ENCODE data around the gene ADAMTS18.

The ADAMTS18 gene

GRCh38 chr16:77399066-77399465 lies 35.8 kb downstream of the ADAMTS18 start:
- no peak for DNase-seq

GRCh38 chr16:77398495-77398894 lies 36.3 kb downstream of the ADAMTS18 start:
- no peak for DNase-seq

GRCh38 chr16:77396461-77396860 lies 38.4 kb downstream of the ADAMTS18 start:
- no peak for DNase-seq

- DNase-seq, result no peak
Observed at GRCh38 chr16:77394699-77395098, 40.1 kb downstream of the ADAMTS18 start.

- DNase-seq, result no peak
Observed at GRCh38 chr16:77393955-77394354, 40.9 kb downstream of the ADAMTS18 start.

- no peak for DNase-seq
Observed at GRCh38 chr16:77387815-77388209, 47.0 kb downstream of the ADAMTS18 start.

GRCh38 chr16:77386831-77387814 lies 47.7 kb downstream of the ADAMTS18 start:
- DNase-seq, result no peak

GRCh38 chr16:77385481-77385880 lies 49.4 kb downstream of the ADAMTS18 start:
- DNase-seq, result no peak

- no peak for DNase-seq
Observed at GRCh38 chr16:77383606-77384187, 51.1 kb downstream of the ADAMTS18 start.

- DNase-seq, result no peak
Observed at GRCh38 chr16:77376358-77376757, 58.5 kb downstream of the ADAMTS18 start.

- no peak for DNase-seq
Observed at GRCh38 chr16:77375396-77375795, 59.4 kb downstream of the ADAMTS18 start.

GRCh38 chr16:77374384-77374783 lies 60.5 kb downstream of the ADAMTS18 start:
- no peak for DNase-seq

- DNase-seq, result no peak
Observed at GRCh38 chr16:77373726-77374125, 61.1 kb downstream of the ADAMTS18 start.

- DNase-seq, result no peak
Observed at GRCh38 chr16:77364770-77365169, 70.1 kb downstream of the ADAMTS18 start.

GRCh38 chr16:77359065-77359502 lies 75.8 kb downstream of the ADAMTS18 start:
- peak in 5 of 58 donors; percentile 12 to 76 (median 15) for DNase-seq

GRCh38 chr16:77353587-77354263 lies 81.1 kb downstream of the ADAMTS18 start:
- DNase-seq, result no peak

GRCh38 chr16:77344341-77344740 lies 90.5 kb downstream of the ADAMTS18 start:
- no peak for DNase-seq

- no peak for DNase-seq
Observed at GRCh38 chr16:77336637-77337036, 98.2 kb downstream of the ADAMTS18 start.

- DNase-seq, result no peak
Observed at GRCh38 chr16:77335652-77336234, 99.1 kb downstream of the ADAMTS18 start.

- no peak for DNase-seq
Observed at GRCh38 chr16:77332792-77333191, 102.0 kb downstream of the ADAMTS18 start.

GRCh38 chr16:77331802-77332586 lies 102.8 kb downstream of the ADAMTS18 start:
- DNase-seq, result no peak
